ENCODE data around the gene HPD. TPM values are rescaled to one million over a fixed set of nuclear protein-coding genes. Genes with fewer than 3 reads are reported as not detected.

HPD gene
- total RNA-seq, 4 donors from 2014 or later: 2.0 to 5.0 (median 2.0) TPM; not detected in 1

DNA sequence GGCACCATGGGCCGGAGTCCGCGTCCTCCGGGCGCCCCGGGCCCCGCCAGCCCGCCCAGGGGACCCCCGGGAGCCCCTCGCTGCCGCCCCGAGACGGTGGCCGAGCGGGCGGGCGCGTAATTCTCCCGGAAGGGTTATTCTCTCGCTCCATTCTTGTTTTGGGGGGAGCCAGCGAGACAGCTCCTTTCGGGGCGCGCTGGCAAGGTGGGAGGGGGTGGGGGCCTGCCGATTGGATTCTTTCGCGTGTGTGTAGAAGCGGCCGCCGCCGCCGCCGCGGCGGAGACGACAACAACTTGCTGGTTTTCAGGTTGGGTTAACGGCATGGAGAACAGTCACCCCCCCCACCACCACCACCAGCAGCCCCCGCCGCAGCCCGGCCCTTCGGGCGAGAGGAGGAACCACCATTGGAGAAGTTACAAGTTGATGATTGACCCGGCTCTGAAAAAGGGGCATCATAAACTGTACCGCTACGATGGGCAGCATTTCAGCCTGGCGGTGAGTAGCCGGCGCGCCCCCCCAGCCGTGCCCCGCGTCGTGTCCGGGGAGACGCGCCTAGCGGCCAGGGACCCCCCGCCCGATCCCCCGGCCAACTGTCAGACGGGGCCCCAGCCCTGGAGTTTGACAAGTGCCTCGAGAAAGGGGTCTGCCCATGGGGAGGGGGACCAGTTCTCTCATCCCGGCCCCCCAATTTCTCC is 54.1 kb downstream of the HPD start:
- TF ChIP-seq POLR2A (IDR thresholded peaks at IDR 0.05): no peak
- no peak for TF ChIP-seq CTCF (IDR thresholded peaks at IDR 0.05 in 4 of 5, conservative IDR thresholded peaks at IDR 0.05 in 1 of 5)
- in situ Hi-C loops (cut with MboI; ENCODE audit: low sequenced_read_pairs in 4 of 4) (no loop called here), intact Hi-C loops (cut with DNase I; ENCODE audit: low total_unique reads) (loop anchor here (1.0 kb wide), 1 partner anchor 7 kb away; no protein-coding TSS in a partner anchor)
- Histone ChIP-seq H3K36me3 (peaks cover 0 to 21% of the 10 kb centered on the region in 2 donors), H3K27me3 (no peaks in the 10 kb centered on the region), H3K4me3 (peak overlapping the region; percentile 70 to 86 (median 78)), H3K9me3 (no peaks in the 10 kb centered on the region), H3K27ac (peak overlapping the region; percentile 97 to 100 (median 99)), H3K4me1 (peaks cover 27 to 28% of the 10 kb centered on the region in 2 donors)
- no peak for ATAC-seq
- DNase-seq: peak in 1 of 2 donors; percentile 35

DNA sequence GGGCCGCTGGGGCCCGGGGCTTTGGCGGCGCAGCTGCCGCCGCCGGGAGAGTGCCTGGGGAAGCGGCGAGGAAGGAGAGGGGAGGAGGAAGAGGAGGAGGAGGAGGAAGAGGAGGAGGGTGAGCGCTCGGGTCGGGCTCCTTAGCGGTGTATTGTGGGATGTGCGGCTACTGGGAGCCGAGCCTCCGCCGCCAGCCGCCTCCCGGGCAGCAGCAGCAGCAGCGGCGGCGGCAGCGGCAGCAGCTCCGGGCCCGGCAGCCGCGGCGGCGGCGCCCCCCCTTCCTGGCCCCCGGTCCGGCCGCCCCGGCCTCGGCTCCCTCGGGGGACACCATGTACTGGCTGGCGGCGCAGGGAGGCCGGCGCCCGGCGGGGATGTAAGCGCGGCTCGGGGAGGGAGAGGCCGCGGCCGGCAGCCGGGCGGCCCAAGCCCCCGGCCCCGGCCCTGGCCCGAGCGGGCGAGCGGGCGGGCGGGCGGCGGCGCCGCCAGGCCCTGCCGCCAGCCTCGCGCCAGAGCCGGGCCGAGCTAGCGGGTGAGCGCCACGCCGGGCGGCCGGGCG is 54.7 kb downstream of the HPD start, which contains the start of gene SETD1B:
Gene SETD1B, plus strand, starts transcription at position 149 of the 556 bp plus-strand sequence. CDS start 729 bp downstream, outside the sequence.
- ATAC-seq: peak; percentile 13 to 15
- in situ Hi-C loops (cut with MboI; ENCODE audit: low sequenced_read_pairs in 4 of 4) (no loop called here), intact Hi-C loops (cut with DNase I; ENCODE audit: low total_unique reads) (no loop called here)
- TF ChIP-seq CTCF (IDR thresholded peaks at IDR 0.05 in 4 of 5, conservative IDR thresholded peaks at IDR 0.05 in 1 of 5) (no peak), POLR2A (IDR thresholded peaks at IDR 0.05) (peak in 1 of 2 donors; percentile 67)
- Histone ChIP-seq H3K9me3 (no peaks in the 10 kb centered on the region), H3K27me3 (no peaks in the 10 kb centered on the region), H3K27ac (peak within 1 kb of the TSS; percentile 97 to 100 (median 99)), H3K4me3 (peak within 1 kb of the TSS; percentile 75 to 86 (median 78)), H3K36me3 (peaks cover 0 to 15% of the 10 kb centered on the region in 2 donors), H3K4me1 (peaks cover 30 to 31% of the 10 kb centered on the region in 2 donors)
- DNase-seq: peak in 1 of 2 donors; percentile 68

GRCh38 chr12:121802843-121803698 is 55.6 kb downstream of the HPD start:
- peak overlapping the region; percentile 66 to 86 (median 75) for H3K4me3 ChIP-seq
- H3K27me3 ChIP-seq: no peaks in the 10 kb centered on the region
- TF ChIP-seq POLR2A (IDR thresholded peaks at IDR 0.05) (peak; percentile 98 to 99), CTCF (IDR thresholded peaks at IDR 0.05 in 4 of 5, conservative IDR thresholded peaks at IDR 0.05 in 1 of 5) (no peak)
- H3K36me3 ChIP-seq: peaks cover 0 to 6% of the 10 kb centered on the region in 2 donors
- ATAC-seq (peak; percentile 42), DNase-seq (peak; percentile 85 to 89)
- no peaks in the 10 kb centered on the region for H3K9me3 ChIP-seq
- H3K4me1 ChIP-seq: peaks cover 38 to 40% of the 10 kb centered on the region in 2 donors
- in situ Hi-C loops (cut with MboI; ENCODE audit: low sequenced_read_pairs in 4 of 4): no loop called here
- intact Hi-C loops (cut with DNase I; ENCODE audit: low total_unique reads): no loop called here
- peak overlapping the region; percentile 97 to 100 (median 99) for H3K27ac ChIP-seq

GRCh38 chr12:121802485-121802842 is 56.2 kb downstream of the HPD start:
- Histone ChIP-seq H3K27me3 (no peaks in the 10 kb centered on the region), H3K4me3 (peak overlapping the region; percentile 66 to 86 (median 75)), H3K27ac (peak overlapping the region; percentile 97 to 100 (median 99)), H3K4me1 (peaks cover 44 to 45% of the 10 kb centered on the region in 2 donors), H3K9me3 (no peaks in the 10 kb centered on the region), H3K36me3 (peaks cover 0 to under 1% of the 10 kb centered on the region in 2 donors)
- DNase-seq: no peak
- no peak for TF ChIP-seq CTCF (IDR thresholded peaks at IDR 0.05 in 4 of 5, conservative IDR thresholded peaks at IDR 0.05 in 1 of 5)
- in situ Hi-C loops (cut with MboI; ENCODE audit: low sequenced_read_pairs in 4 of 4): no loop called here
- intact Hi-C loops (cut with DNase I; ENCODE audit: low total_unique reads): no loop called here
- no peak for ATAC-seq
